NCI-H187 treated with DMSO at 0.1 percent for 48 hours (cell line): Measurements from ENCODE around the gene STK38.

Source experiments
- DNase-seq: peaks from one replicate; lab custom pipeline; 2025; lab: John Stamatoyannopoulos, UW

Gene STK38

GRCh38 chr6:36523451-36523850 is 23.8 kb downstream of the STK38 start:
- no peak for DNase-seq

- peak; percentile 21 for DNase-seq
These were observed 27.9 kb downstream of the STK38 start for GRCh38 chr6:36519352-36519751.

DNA sequence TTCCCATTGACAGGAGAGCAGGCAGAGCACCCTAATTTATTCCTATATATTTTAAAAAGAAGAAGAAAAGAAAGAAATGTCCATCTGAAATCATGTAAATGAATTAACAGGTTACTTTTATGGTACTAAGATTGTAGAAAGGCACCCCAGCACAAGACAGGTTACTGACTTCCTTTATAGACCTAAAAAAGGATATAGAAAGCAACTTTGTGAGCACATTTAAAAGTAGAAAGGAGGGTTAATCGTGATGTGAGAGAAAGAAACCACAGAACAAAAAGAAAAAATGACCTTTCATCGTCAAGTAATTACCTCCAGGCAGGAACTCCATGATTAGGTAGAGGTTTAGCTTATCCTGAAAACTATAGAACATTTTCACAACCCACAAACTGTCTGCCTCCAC is 29.9 kb downstream of the STK38 start:
- no peak for DNase-seq

DNA sequence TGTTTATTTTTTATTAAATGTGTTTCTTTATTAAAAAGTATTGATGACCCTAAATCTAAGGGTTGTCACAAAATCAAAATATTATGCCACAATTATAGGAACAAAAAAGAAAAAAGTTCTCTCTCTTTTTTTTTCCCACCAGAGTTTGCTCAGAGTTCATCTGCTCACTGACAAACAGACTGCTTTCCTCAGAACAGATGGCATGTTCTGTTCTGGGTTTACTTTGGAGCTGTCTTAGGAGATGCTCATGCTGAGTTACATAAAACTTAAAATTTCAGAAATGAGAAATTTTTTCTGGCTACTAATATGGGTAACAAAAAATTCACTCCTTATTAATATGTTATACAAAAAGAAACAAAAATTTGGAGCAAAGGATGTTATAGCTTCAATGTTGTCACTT is 30.3 kb downstream of the STK38 start:
- no peak for DNase-seq

DNA sequence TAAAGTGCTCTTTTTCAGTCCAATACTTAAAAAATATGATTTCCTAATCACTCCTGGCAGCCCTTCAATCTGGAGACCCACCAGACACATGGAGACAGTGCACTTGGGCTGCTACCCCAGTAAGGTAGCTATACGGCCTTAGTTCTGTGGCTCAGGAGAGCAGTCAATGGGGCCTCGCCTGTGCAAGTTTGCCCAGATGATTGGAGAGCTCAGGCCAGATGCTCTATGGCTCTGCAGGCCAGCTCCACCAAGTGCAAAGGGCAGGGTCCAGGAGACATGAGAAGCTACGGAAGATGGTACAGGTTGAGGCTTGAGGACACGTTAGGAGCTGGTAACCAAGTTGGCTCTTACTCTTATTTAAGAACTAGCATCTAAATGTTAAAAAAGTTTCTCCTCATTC is 30.7 kb downstream of the STK38 start:
- no peak for DNase-seq

- DNase-seq: no peak
These were observed 31.4 kb downstream of the STK38 start for GRCh38 chr6:36515844-36516243.

DNA sequence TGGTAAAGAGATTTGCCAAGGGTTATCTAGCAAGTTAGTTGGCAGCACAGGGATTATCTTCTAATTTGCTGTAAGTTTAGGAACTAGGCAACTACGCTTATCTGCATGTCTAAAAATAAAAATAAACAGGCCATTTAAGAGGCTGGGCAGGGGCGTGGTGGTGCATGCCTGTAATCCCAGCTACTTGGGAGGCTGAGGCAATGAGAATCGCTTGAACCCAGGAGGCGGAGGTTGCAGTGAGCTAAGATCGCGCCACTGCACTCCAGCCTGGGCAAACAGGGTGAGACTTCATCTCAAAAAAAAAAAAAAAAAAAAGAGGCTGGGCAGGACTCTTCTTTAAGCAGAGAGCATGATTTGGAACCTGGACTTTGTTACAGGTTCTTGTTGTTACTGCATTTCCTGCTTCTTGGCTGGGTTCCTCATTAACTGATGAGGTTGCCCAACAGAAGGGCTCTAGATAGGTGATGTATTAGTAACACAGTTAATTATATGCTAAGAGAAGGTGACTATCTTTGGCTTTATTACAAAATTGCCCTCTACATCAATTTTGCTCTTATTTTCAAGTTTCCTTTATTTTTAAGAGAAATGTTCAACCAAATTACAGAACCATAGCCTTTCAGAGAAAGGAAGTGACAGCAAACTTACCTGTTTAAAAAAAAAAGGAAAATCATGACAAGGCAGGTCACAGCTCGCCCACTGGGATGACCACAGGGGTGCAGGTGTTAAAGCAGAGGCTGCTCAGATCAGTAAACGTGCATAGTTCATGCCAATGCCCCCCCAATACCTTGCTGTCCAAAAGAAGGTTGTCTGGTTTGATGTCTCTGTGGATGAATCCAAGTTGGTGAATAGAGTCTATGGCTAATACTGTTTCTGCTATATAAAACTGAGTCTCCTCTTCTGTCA is 32.5 kb downstream of the STK38 start:
- no peak for DNase-seq

DNA sequence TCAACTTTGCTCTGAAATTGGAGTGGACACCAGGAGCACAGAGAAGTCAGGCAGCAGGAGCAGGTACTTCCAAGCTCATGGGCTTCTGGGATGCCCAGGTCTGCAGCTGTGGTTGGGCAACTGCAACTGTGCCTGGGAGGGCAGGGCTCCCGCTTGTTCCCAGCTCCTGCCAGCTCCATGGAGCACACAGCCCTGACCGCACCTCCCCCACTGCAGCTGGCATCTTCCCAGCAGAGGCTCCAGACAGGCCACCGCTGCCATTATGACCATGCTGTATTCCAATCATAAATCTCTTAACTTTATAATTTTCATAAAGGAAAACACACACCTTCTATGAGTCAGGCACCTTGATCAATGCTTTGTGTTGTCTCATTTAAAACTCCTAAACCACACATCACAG is 36.9 kb downstream of the STK38 start:
- DNase-seq: no peak

DNA sequence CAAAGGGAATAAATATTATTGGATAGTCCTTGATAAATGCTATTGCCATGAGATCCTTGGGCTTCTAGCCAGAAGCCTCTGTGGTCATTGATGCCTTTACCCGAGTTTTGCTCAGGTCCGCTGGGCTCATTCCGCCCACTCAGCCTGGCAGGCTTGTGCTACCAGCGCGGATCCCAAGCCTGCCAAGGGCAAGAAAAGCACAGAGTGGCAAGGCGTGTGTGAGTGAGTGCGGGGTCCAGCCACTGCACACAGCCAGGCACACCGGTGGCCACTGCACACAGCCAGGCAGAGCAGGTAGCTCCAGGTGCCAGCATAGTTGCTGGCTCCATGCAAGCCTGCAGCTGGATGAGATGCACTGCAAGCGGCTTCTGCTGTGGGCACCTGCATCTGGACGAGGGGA is 38.7 kb downstream of the STK38 start:
- no peak for DNase-seq

DNA sequence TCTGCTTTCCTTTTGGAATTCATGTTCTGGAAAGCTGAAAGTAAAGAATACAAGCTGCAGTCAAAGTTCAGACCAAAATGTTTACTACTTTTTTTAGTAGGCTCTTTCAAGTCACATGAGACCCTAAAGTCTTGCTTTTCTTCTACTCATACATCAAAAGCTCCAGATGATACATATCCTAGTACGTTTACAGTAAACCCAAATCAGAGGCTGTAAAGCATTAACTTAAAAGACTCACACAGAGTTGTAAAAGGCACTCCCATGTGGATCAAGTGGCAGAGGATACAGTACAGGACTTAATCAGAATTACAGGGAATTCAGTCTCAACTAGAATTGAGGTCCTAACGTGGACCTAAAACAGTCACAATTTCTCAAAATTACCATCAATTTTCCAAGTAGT is 40.7 kb downstream of the STK38 start:
- DNase-seq: no peak

- DNase-seq: no peak
These were observed 41.3 kb downstream of the STK38 start for GRCh38 chr6:36505744-36506534.

GRCh38 chr6:36504982-36505381 is 42.3 kb downstream of the STK38 start:
- DNase-seq: no peak

DNA sequence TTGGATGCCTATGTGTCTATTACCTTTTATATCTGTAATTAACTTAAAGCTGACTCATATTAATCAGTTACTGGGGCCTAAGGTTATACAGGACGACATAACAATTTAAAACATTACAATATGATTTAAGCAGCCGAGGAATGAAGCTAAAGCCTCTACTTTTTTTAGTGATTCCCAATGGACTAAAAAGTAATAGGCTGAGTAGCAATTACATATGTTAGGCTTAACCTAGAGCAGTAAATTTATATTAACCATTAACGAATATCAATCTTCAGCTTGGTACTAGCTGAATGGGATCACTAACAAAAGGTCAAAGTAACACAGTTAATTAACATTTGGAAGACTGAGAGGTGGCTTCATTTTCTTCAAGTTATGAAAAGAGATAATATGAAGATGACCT is 43.1 kb downstream of the STK38 start:
- no peak for DNase-seq

- no peak for DNase-seq
These were observed 45.6 kb downstream of the STK38 start for GRCh38 chr6:36501686-36502085.

GRCh38 chr6:36499918-36500317 is 47.4 kb downstream of the STK38 start:
- DNase-seq: no peak

DNA sequence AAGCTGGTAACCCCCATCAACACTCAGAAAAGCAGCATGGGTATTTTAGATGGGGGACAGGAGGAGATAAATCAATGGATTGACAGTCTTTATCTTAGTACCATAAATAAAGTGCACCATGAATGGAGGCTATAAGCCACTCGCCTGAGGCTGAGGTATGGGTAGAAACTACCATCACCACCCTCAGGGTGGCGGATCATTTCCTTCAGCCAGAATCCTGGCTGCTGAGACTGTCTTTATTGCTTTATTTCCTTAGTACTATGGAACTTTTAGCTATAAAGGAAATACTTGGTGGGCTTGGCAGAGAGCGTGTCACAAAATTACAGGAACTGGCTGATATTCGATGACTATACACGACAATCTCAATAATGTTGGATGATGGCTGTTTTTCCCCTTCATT is 52.2 kb downstream of the STK38 start:
- no peak for DNase-seq

DNA sequence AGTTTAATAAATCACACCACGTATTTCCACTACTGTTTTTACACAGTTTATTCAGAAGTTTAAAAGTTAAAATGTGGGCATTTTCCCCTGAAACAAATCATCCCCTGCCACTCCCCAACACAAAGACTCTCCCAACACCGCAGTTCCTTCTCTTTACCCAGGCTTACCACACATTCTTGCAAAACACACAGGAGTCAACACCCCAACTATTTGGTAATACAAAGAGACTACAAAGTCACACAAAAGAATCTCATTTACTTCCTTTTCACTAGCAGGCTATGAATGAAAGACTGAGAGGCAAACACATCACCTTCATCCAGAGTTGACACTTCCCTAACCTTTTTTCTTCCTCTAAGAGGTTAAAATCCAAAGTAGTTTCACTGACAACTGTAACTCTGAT is 53.4 kb downstream of the STK38 start:
- DNase-seq: no peak

GRCh38 chr6:36493319-36493718 is 54.0 kb downstream of the STK38 start:
- no peak for DNase-seq

DNA sequence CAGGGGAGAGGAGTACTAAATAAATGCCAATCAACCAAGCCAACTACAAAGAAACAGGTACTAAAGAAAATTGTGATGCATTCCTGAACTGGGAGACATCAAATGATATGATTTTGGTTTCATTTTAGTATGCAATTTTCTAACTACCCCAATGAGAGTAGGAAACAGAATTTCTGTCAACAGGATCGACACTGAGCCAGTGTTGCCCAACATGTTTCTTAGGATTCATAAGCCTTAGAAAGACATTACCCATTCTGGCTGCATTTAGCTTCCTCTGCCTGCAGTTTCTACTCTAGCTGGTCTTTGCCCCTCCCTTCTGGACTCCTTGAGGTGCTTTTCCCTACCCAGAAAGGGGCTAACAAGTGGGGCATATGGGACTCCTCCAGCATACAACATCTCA is 54.7 kb downstream of the STK38 start:
- DNase-seq: no peak

GRCh38 chr6:36492092-36492491 is 55.2 kb downstream of the STK38 start:
- DNase-seq: no peak

DNA sequence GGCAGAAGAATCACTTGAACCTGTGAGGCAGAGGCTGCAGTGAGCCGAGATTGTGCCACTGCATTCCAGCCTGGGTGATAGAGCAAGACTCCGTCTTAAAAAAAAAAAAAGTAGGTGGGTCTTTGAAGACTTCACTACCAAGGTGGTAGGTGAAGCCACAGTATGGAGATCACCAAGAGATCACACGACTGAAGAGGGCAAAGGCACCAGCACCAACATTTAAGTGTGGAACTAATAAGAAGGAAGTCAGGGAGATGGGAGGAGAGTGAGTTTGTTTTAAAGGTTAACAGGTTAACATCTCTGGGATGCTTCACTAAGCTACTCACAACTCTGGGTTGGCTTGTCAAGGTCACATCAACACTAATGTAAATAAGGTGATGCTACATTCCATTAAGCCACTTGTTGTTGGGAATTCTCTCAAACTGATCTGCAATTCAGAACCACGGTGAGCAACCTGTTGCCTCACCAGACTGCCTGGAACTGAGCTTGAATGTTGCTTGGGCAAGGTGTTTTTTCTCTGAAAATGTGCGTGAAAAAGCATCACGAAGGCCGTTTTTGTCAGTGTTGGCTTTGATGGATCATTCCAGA is 55.8 kb downstream of the STK38 start:
- no peak for DNase-seq

GRCh38 chr6:36489426-36489825 is 57.9 kb downstream of the STK38 start:
- DNase-seq: no peak

- no peak for DNase-seq
These were observed 59.1 kb downstream of the STK38 start for GRCh38 chr6:36488221-36488620.
